ENCODE results near the gene ZNF512. TPM values are rescaled to one million over a fixed set of nuclear protein-coding genes. Genes with fewer than 3 reads are reported as not detected.

The ZNF512 gene
- total and polyA plus RNA-seq, 2 of the 13 experiments (the other 11 are each of a cell fraction or from before 2014, with no cell fraction given), result 29.8 to 31.0 TPM

DNA sequence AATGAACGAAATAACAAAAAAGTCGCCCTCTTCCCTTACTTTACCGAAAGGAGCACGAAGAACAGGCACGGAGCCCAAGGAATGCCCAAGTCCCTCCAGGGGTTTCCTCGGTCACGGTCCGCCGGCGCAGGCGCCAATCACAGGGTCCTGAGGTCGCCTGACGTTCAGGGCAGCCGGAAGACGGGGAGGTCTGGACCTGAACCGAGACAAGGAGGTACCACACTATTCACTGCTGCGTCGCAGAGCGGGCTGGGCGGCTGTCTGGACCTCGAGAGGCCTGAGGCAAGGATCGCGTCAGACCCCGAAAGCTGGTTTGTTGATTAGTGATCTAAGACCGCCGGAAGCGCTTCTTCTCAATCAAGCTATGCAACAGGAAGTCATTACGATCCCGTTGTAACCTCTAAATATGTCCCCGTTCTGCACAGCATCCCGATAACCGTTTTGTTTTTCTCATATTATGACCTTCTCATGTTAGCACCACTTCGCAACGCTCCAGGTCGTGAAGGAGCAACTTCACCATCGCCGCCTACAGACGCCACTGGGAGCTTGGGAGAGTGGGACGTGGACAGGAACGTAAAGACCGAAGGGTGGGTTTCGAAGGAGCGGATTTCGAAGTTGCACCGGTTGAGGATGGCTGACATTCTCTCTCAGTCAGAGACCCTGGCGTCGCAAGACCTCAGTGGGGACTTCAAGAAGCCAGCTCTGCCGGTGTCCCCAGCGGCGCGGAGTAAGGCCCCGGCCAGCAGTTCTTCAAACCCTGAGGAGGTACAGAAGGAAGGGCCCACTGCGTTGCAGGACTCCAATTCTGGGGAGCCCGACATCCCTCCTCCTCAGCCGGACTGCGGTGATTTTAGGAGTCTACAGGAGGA is 80.7 kb downstream of the ZNF512 start, which contains the start of the genes SLC4A1AP and SUPT7L (continued):
- TF ChIP-seq, protein P1, sequence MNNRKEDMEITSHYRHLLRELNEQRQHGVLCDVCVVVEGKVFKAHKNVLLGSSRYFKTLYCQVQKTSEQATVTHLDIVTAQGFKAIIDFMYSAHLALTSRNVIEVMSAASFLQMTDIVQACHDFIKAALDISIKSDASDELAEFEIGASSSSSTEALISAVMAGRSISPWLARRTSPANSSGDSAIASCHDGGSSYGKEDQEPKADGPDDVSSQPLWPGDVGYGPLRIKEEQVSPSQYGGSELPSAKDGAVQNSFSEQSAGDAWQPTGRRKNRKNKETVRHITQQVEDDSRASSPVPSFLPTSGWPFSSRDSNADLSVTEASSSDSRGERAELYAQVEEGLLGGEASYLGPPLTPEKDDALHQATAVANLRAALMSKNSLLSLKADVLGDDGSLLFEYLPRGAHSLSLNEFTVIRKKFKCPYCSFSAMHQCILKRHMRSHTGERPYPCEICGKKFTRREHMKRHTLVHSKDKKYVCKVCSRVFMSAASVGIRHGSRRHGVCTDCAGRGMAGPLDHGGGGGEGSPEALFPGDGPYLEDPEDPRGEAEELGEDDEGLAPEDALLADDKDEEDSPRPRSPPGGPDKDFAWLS (CRISPR knock-in tag; IDR thresholded peaks at IDR 0.05; ENCODE audit: borderline replicate concordance), result no peak
- TF ChIP-seq ZEB1 (IDR thresholded peaks at IDR 0.05; ENCODE audit: insufficient replicate concordance, low read depth) (peak; percentile 87), ZNF232 (CRISPR knock-in tag; IDR thresholded peaks at IDR 0.05; ENCODE audit: borderline replicate concordance) (peak; percentile 97), ATF1 (CRISPR knock-in tag; IDR thresholded peaks at IDR 0.05) (peak; percentile 91), KMT2B (CRISPR knock-in tag; IDR thresholded peaks at IDR 0.05) (peak; percentile 99), SIX4 (CRISPR knock-in tag; IDR thresholded peaks at IDR 0.05) (no peak; the same call in 1 of the 2 replicates), RELA (CRISPR knock-in tag; IDR thresholded peaks at IDR 0.05) (peak; percentile 41; the same call in 1 of the 2 replicates), GABPA (IDR thresholded peaks at IDR 0.05; ENCODE audit: low read depth, low read length) (peak; percentile 88), GABPA (CRISPR knock-in tag; IDR thresholded peaks at IDR 0.05; ENCODE audit: low read depth) (peak; percentile 97), ATAD3A (CRISPR knock-in tag; IDR thresholded peaks at IDR 0.05) (0 out of 2 replicates have a peak, but pooled peaks have one; percentile 18), RFXANK (CRISPR knock-in tag; IDR thresholded peaks at IDR 0.05) (peak; percentile 47; the same call in 1 of the 2 replicates), MEIS1 (CRISPR knock-in tag; IDR thresholded peaks at IDR 0.05; ENCODE audit: borderline replicate concordance) (0 out of 2 replicates have a peak, but pooled peaks have one; percentile 68), ZNF674 (CRISPR knock-in tag; IDR thresholded peaks at IDR 0.05; ENCODE audit: low read depth) (no peak)
- TF ChIP-seq, protein P2, sequence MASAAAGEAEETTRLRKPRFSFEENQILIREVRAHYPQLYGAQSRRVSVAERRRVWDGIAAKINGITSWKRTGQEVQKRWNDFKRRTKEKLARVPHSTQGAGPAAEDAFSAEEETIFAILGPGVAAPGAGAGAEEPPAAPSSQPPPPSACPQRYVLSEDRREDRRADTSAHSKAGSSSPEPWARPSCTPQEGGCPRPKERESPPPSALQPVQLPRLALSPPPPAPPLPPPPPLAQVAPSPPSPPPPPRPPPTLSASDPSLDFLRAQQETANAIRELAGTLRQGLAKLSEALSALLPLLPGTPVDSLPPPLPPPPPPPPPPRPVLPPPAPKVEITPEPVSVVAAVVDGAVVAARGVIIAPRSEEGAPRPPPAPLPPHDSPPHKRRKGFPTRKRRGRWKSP (CRISPR knock-in tag; IDR thresholded peaks at IDR 0.05), result peak; percentile 69; the same call in 1 of the 2 replicates
- TF ChIP-seq, protein P3, sequence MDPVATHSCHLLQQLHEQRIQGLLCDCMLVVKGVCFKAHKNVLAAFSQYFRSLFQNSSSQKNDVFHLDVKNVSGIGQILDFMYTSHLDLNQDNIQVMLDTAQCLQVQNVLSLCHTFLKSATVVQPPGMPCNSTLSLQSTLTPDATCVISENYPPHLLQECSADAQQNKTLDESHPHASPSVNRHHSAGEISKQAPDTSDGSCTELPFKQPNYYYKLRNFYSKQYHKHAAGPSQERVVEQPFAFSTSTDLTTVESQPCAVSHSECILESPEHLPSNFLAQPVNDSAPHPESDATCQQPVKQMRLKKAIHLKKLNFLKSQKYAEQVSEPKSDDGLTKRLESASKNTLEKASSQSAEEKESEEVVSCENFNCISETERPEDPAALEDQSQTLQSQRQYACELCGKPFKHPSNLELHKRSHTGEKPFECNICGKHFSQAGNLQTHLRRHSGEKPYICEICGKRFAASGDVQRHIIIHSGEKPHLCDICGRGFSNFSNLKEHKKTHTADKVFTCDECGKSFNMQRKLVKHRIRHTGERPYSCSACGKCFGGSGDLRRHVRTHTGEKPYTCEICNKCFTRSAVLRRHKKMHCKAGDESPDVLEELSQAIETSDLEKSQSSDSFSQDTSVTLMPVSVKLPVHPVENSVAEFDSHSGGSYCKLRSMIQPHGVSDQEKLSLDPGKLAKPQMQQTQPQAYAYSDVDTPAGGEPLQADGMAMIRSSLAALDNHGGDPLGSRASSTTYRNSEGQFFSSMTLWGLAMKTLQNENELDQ (CRISPR knock-in tag; IDR thresholded peaks at IDR 0.05; ENCODE audit: borderline replicate concordance), result peak; percentile 91; the same call in 1 of the 2 replicates
- TF ChIP-seq, protein P4, sequence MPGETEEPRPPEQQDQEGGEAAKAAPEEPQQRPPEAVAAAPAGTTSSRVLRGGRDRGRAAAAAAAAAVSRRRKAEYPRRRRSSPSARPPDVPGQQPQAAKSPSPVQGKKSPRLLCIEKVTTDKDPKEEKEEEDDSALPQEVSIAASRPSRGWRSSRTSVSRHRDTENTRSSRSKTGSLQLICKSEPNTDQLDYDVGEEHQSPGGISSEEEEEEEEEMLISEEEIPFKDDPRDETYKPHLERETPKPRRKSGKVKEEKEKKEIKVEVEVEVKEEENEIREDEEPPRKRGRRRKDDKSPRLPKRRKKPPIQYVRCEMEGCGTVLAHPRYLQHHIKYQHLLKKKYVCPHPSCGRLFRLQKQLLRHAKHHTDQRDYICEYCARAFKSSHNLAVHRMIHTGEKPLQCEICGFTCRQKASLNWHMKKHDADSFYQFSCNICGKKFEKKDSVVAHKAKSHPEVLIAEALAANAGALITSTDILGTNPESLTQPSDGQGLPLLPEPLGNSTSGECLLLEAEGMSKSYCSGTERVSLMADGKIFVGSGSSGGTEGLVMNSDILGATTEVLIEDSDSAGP (CRISPR knock-in tag; IDR thresholded peaks at IDR 0.05; ENCODE audit: borderline replicate concordance), result peak; percentile 97
- TF ChIP-seq, protein P5, sequence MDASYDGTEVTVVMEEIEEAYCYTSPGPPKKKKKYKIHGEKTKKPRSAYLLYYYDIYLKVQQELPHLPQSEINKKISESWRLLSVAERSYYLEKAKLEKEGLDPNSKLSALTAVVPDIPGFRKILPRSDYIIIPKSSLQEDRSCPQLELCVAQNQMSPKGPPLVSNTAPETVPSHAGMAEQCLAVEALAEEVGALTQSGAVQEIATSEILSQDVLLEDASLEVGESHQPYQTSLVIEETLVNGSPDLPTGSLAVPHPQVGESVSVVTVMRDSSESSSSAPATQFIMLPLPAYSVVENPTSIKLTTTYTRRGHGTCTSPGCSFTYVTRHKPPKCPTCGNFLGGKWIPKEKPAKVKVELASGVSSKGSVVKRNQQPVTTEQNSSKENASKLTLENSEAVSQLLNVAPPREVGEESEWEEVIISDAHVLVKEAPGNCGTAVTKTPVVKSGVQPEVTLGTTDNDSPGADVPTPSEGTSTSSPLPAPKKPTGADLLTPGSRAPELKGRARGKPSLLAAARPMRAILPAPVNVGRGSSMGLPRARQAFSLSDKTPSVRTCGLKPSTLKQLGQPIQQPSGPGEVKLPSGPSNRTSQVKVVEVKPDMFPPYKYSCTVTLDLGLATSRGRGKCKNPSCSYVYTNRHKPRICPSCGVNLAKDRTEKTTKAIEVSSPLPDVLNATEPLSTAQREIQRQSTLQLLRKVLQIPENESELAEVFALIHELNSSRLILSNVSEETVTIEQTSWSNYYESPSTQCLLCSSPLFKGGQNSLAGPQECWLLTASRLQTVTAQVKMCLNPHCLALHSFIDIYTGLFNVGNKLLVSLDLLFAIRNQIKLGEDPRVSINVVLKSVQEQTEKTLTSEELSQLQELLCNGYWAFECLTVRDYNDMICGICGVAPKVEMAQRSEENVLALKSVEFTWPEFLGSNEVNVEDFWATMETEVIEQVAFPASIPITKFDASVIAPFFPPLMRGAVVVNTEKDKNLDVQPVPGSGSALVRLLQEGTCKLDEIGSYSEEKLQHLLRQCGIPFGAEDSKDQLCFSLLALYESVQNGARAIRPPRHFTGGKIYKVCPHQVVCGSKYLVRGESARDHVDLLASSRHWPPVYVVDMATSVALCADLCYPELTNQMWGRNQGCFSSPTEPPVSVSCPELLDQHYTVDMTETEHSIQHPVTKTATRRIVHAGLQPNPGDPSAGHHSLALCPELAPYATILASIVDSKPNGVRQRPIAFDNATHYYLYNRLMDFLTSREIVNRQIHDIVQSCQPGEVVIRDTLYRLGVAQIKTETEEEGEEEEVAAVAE (CRISPR knock-in tag; IDR thresholded peaks at IDR 0.05; ENCODE audit: borderline replicate concordance), result peak; percentile 81
